Esophagus muscularis mucosa (tissue), 4 donors: ENCODE measurements around the gene RNF146. TPM values are rescaled to one million over a fixed set of nuclear protein-coding genes. Genes with fewer than 3 reads are reported as not detected.

ENCODE experiments used
- DNase-seq: peaks from one replicate; pipeline ENCODE4 v3.0.0-alpha.2; 2017; ENCODE audit errors: extremely low spot score
- H3K27ac ChIP-seq, 4 donors: fragments of 200-600 bp; sonication (generic); replicated peaks in 1 of 4; 1 replicate in 3 of 4; 2 replicates in 1 of 4; pipeline ENCODE4 v1.5.1; 2016 to 2019; ENCODE audit warnings: mild to moderate bottlenecking in 1 of 4
- H3K27me3 ChIP-seq, 4 donors: fragments of 200-600 bp; sonication (generic); one replicate each; pipeline versions ENCODE4 v1.5.1 to v1.6.0; 2016 to 2019
- H3K36me3 ChIP-seq, 4 donors: fragments of 200-600 bp; sonication (generic); one replicate each; pipeline ENCODE4 v1.5.1; 2016 to 2019
- H3K4me1 ChIP-seq, 4 donors: fragments of 200-600 bp; sonication (generic); one replicate each; pipeline ENCODE4 v1.5.1; 2016 to 2019
- H3K4me3 ChIP-seq, 4 donors: fragments of 200-600 bp; sonication (generic); 1 replicate in 2 of 4; 2 replicates in 2 of 4; pipeline ENCODE4 v1.5.1; 2016 to 2019; ENCODE audit warnings: mild to moderate bottlenecking in 4 of 4, moderate library complexity in 1 of 4
- H3K9me3 ChIP-seq, 4 donors: fragments of 200-600 bp; sonication (generic); 1 replicate in 3 of 4; 2 replicates in 1 of 4; pipeline ENCODE4 v1.5.1; 2016 to 2019
- CTCF ChIP-seq, 3 experiments: fragments of 200-600 bp in 2 of 3; fragments of 450-650 bp in 1 of 3; sonication (generic) in 2 of 3; IDR thresholded peaks; one replicate each; pipeline ENCODE4 v1.5.1; 2017 to 2019; ENCODE audit warnings: antibody characterized with exemption in 3 of 3, mild to moderate bottlenecking in 2 of 3, moderate library complexity in 1 of 3
- EP300 ChIP-seq: sonication (generic); formaldehyde crosslinking; IDR thresholded peaks from one replicate; pipeline ENCODE4 v1.6.1; 2017; ENCODE audit warnings: antibody characterized with exemption
- POLR2A ChIP-seq: fragments of 450-650 bp; IDR thresholded peaks from one replicate; pipeline ENCODE4 v1.6.1; 2017; ENCODE audit warnings: antibody characterized with exemption, moderate library complexity, mild to moderate bottlenecking, low read depth
- POLR2AphosphoS5 ChIP-seq, 2 donors: sonication (generic); formaldehyde crosslinking; IDR thresholded peaks; one replicate each; pipeline ENCODE4 v1.6.1; 2017; ENCODE audit warnings: antibody characterized with exemption in 2 of 2
- WGBS: methylation state at CpG from one replicate; pipeline ENCODE4 v1.1.5; 2018; 5-methylcytosine and 5-hydroxymethylcytosine counted together
- intact Hi-C: fragments of 100-400 bp; cut with DNase I; formaldehyde crosslinking; loops from one replicate; pipeline ENCODE4 v1.15.1; 2023
- total RNA-seq, 4 donors: library from RNA; depleted of rRNA; stranded (reverse); fragments of >200 nt; gene quantifications; one replicate each; pipeline versions ENCODE4 v1.1.0 to v1.2.1, GENCODE V29; 2016

RNF146 gene
- total RNA-seq, 4 donors from 2014 or later = 48.7 to 57.7 (median 54.8) TPM

GRCh38 chr6:127272576-127272975, 5.9 kb downstream of the RNF146 start:
- intact Hi-C loops = loop anchor here (5.0 kb wide), 1 partner anchor 145 kb away; no protein-coding TSS in a partner anchor
- no peak overlapping the region for H3K4me3 ChIP-seq
- H3K4me1 ChIP-seq = peaks cover 53 to 82% (median 64%) of the 10 kb centered on the region in 4 donors
- WGBS = 91% methylated on average over 3 of the region's 3 CpGs
- H3K36me3 ChIP-seq = no peaks in the 10 kb centered on the region
- no peaks in the 10 kb centered on the region for H3K9me3 ChIP-seq
- H3K27me3 ChIP-seq = no peaks in the 10 kb centered on the region
- H3K27ac ChIP-seq = no peak overlapping the region
- TF ChIP-seq POLR2AphosphoS5 (IDR thresholded peaks at IDR 0.05) = no peak
- no peak for TF ChIP-seq CTCF (IDR thresholded peaks at IDR 0.05)
- TF ChIP-seq EP300 = no peak
- no peak for TF ChIP-seq POLR2A
- no peak for DNase-seq

GRCh38 chr6:127273499-127273898, 6.8 kb downstream of the RNF146 start:
- WGBS = 91% methylated on average over 2 of the region's 2 CpGs
- H3K4me1 ChIP-seq = peaks cover 58 to 86% (median 65%) of the 10 kb centered on the region in 4 donors
- intact Hi-C loops = loop anchor here (5.0 kb wide), 1 partner anchor 146 kb away; no protein-coding TSS in a partner anchor

GRCh38 chr6:127276331-127276730, 9.7 kb downstream of the RNF146 start:
- no peak for DNase-seq
- intact Hi-C loops = no loop called here
- Histone ChIP-seq H3K4me1 (peaks cover 42 to 75% (median 52%) of the 10 kb centered on the region in 4 donors), H3K27ac (no peak overlapping the region), H3K27me3 (no peaks in the 10 kb centered on the region), H3K4me3 (no peak overlapping the region), H3K36me3 (peaks cover under 1 to 9% (median 5%) of the 10 kb centered on the region in 4 donors), H3K9me3 (no peaks in the 10 kb centered on the region)
- 91% methylated on average over 1 of the region's 1 CpG for WGBS
- TF ChIP-seq EP300 = no peak
- TF ChIP-seq POLR2AphosphoS5 (IDR thresholded peaks at IDR 0.05) = no peak
- no peak for TF ChIP-seq CTCF (IDR thresholded peaks at IDR 0.05)
- no peak for TF ChIP-seq POLR2A

More at GRCh38 chr6:127273499-127273898, 6.8 kb downstream of the RNF146 start:
- H3K27me3 ChIP-seq = no peaks in the 10 kb centered on the region
- no peaks in the 10 kb centered on the region for H3K36me3 ChIP-seq
- no peak overlapping the region for H3K4me3 ChIP-seq
- TF ChIP-seq CTCF (IDR thresholded peaks at IDR 0.05) = no peak
- TF ChIP-seq EP300 = no peak
- no peak for TF ChIP-seq POLR2AphosphoS5 (IDR thresholded peaks at IDR 0.05)
- no peak for TF ChIP-seq POLR2A
- no peak overlapping the region for H3K27ac ChIP-seq
- no peak for DNase-seq
- H3K9me3 ChIP-seq = no peaks in the 10 kb centered on the region

GRCh38 chr6:127277878-127278843, 11.5 kb downstream of the RNF146 start:
- no peak for DNase-seq
- intact Hi-C loops = no loop called here
- Histone ChIP-seq H3K4me1 (peaks cover 29 to 57% (median 36%) of the 10 kb centered on the region in 4 donors), H3K27ac (no peak overlapping the region), H3K4me3 (no peak overlapping the region), H3K9me3 (no peaks in the 10 kb centered on the region), H3K27me3 (no peaks in the 10 kb centered on the region), H3K36me3 (peaks cover 9 to 26% (median 20%) of the 10 kb centered on the region in 4 donors)
- WGBS = 91% methylated on average over 3 of the region's 3 CpGs
- TF ChIP-seq POLR2AphosphoS5 (IDR thresholded peaks at IDR 0.05) (no peak), POLR2A (no peak), EP300 (no peak), CTCF (IDR thresholded peaks at IDR 0.05) (no peak)
